BJ (cell line): ENCODE results near the gene SPG11. TPM values are rescaled to one million over a fixed set of nuclear protein-coding genes. Genes with fewer than 3 reads are reported as not detected.
"Not testable (repeated sequence)": the region's sequence is repeated elsewhere in the genome, so short reads cannot be mapped to it uniquely, and the experiment has no call there.

Experiments
- CTCF ChIA-PET: fragments of 350-600 bp; formaldehyde crosslinking; extraction: SDS; loops from one replicate; lab custom pipeline; 2021; ENCODE audit warnings: antibody characterized with exemption, inconsistent platforms; lab: Yijun Ruan, JAX
- POLR2A ChIA-PET: fragments of 300-600 bp; sonication (Branson Sonifier 250); formaldehyde crosslinking; extraction: SDS; loops from one replicate; lab custom pipeline; 2021; ENCODE audit warnings: antibody characterized with exemption; lab: Charles Lee
- DNase-seq: peaks from one replicate; pipeline ENCODE4 v3.0.0-alpha.2; 2011; ENCODE audit warnings: low read depth
- H3K27me3 ChIP-seq: 2 replicates; pipeline ENCODE4 v1.6.0; 2011; ENCODE audit warnings: low read length; ENCODE audit not compliant: control insufficient read depth, insufficient read depth
- H3K36me3 ChIP-seq: 2 replicates; pipeline ENCODE4 v1.5.1; 2011; ENCODE audit warnings: low read length; ENCODE audit not compliant: control insufficient read depth, insufficient read depth
- H3K4me3 ChIP-seq: 2 replicates; pipeline ENCODE4 v1.5.1; 2011; ENCODE audit warnings: low read depth, mild to moderate bottlenecking, control low read depth, low read length
- CTCF ChIP-seq: IDR thresholded peaks from 2 replicates; pipeline ENCODE4 v1.5.1; 2011; ENCODE audit warnings: low read depth, mild to moderate bottlenecking, control low read depth, inconsistent platforms, low read length, moderate library complexity; ENCODE audit not compliant: insufficient read depth
- polyA plus RNA-seq: library from polyadenylated mRNA; depleted of rRNA; stranded (reverse); fragments of >200 nt; gene quantifications from 2 replicates; pipeline ENCODE4 v1.2.3, GENCODE V29; 2011

SPG11 gene
- polyA plus RNA-seq, 1 experiment, result 60.6 TPM

- no peaks in the 10 kb centered on the region for H3K27me3 ChIP-seq
- no peak overlapping the region for H3K4me3 ChIP-seq
- peaks cover 6% of the 10 kb centered on the region for H3K36me3 ChIP-seq
- TF ChIP-seq CTCF, result no peak
- POLR2A ChIA-PET, result no interaction called here
- CTCF ChIA-PET, result no interaction called here
- DNase-seq, result no peak
Measured at GRCh38 chr15:44647036-44647435, 16.4 kb downstream of the SPG11 start.

GRCh38 chr15:44646460-44646859 is 17.0 kb downstream of the SPG11 start:
- peaks cover 5% of the 10 kb centered on the region for H3K36me3 ChIP-seq
- no peaks in the 10 kb centered on the region for H3K27me3 ChIP-seq
- no peak for TF ChIP-seq CTCF
- POLR2A ChIA-PET, result no interaction called here
- H3K4me3 ChIP-seq, result no peak overlapping the region
- CTCF ChIA-PET, result no interaction called here
- DNase-seq, result no peak

GRCh38 chr15:44641651-44642050 is 21.8 kb downstream of the SPG11 start:
- Histone ChIP-seq H3K4me3 (no peak overlapping the region), H3K36me3 (no peaks in the 10 kb centered on the region), H3K27me3 (no peaks in the 10 kb centered on the region)
- no peak for TF ChIP-seq CTCF
- no peak for DNase-seq
- ChIA-PET POLR2A (no interaction called here), CTCF (no interaction called here)

- DNase-seq, result no peak
- H3K27me3 ChIP-seq, result no peaks in the 10 kb centered on the region
- CTCF ChIA-PET, result interaction anchor here (1.4 kb wide), 1 partner anchor 9 kb away, joined by 4 read pairs; no protein-coding TSS in a partner anchor
- no peak for TF ChIP-seq CTCF
- peaks cover 2% of the 10 kb centered on the region for H3K36me3 ChIP-seq
- POLR2A ChIA-PET, result no interaction called here
- no peak overlapping the region for H3K4me3 ChIP-seq
Measured at GRCh38 chr15:44636976-44637375, 26.5 kb downstream of the SPG11 start.

- ChIA-PET CTCF (interaction anchor here (1.6 kb wide), 1 partner anchor 103 kb away, joined by 3 read pairs; the partner anchor contains the start of gene TRIM69), POLR2A (interaction anchor here (0.6 kb wide), 1 partner anchor 37 kb away, joined by 7 read pairs; no protein-coding TSS in a partner anchor)
- Histone ChIP-seq H3K27me3 (no peaks in the 10 kb centered on the region), H3K4me3 (no peak overlapping the region), H3K36me3 (peaks cover 6% of the 10 kb centered on the region)
- no peak for DNase-seq
- TF ChIP-seq CTCF, result no peak
Measured at GRCh38 chr15:44633603-44634002, 29.9 kb downstream of the SPG11 start.

GRCh38 chr15:44625286-44625685 is 38.2 kb downstream of the SPG11 start:
- DNase-seq, H3K27me3 ChIP-seq, H3K4me3 ChIP-seq, POLR2A ChIA-PET, CTCF ChIA-PET, H3K36me3 ChIP-seq: not testable (repeated sequence)
